IMR-90 (cell line): ENCODE data around the gene GNG7. TPM values are rescaled to one million over a fixed set of nuclear protein-coding genes. Genes with fewer than 3 reads are reported as not detected.

ENCODE experiments used
- CHD1 ChIP-seq: IDR thresholded peaks from 2 replicates; pipeline ENCODE4 v1.6.1; 2012; ENCODE audit warnings: low read depth, low read length, improper control_type of control experiment
- FOS ChIP-seq: fragments of 150-350 bp; IDR thresholded peaks from 2 replicates; pipeline ENCODE4 v1.6.1; 2016; ENCODE audit warnings: low read depth, low read length
- RFX5 ChIP-seq: IDR thresholded peaks from 2 replicates; pipeline ENCODE4 v1.8.0; 2012; ENCODE audit warnings: low read depth, mild to moderate bottlenecking, low read length, moderate library complexity
- USF2 ChIP-seq: fragments of 150-350 bp; IDR thresholded peaks from 2 replicates; pipeline ENCODE4 v1.6.1; 2017; ENCODE audit warnings: mild to moderate bottlenecking, antibody characterized with exemption, low read length, low read depth
- polyA plus RNA-seq, 3 experiments: library from polyadenylated mRNA; depleted of rRNA; stranded (reverse); fragments of >200 nt; gene quantifications; 2 replicates each; pipeline ENCODE4 v1.2.3, GENCODE V29; 2012; ENCODE audit warnings: low replicate concordance in 1 of 3
- total RNA-seq: library from RNA; depleted of rRNA; stranded (reverse); fragments of >200 nt; gene quantifications from 2 replicates; pipeline ENCODE4 v1.2.3, GENCODE V29; 2012

Gene GNG7
- total and polyA plus RNA-seq, 2 of the 4 experiments (the other 2 are of a cell fraction): under 0.01 to 0.21 TPM

DNA sequence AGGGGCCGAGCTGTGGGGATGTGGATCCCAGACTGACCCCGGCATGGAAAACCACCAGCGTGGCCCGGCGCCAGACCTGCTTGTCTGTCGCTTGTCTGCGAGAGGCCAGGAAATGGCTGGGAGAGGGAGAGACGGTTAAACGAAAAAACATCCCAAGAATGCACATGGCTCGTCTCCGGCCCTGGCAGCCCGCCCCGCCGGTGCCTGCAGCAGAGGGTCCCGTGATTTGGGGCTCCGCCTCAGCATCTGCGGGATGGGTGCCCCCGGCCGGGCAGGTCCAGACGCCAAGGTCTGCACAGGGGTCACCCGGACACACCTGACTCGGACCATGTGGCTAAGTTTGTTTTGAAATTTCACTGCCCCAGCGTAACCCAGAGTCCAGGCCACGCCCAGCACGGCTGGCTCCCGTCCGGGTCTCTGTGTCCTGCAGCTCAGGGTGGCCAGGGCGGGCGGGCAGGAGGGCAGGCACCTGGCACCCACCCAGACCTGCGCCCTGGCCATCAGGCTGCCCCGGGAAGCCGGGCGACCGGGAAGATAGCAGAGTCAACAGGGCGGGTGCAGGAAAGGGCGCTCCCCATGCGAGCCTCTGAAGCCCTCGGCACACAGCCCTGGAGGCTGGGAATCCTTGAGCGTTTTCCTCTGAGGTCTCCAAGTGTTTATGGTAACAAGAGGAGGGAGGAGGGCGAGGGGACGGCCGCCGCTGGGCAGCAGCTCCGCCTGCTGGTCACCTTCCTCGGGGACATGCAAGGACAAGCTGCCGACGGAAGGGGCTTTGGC is 123.4 kb downstream of the GNG7 start (continued):
- TF ChIP-seq USF2 (no peak), CHD1 (no peak), FOS (no peak), RFX5 (no peak)
